Measurements from ENCODE around the gene ATP2A3. TPM values are rescaled to one million over a fixed set of nuclear protein-coding genes. Genes with fewer than 3 reads are reported as not detected.
"Not testable (repeated sequence)": the region's sequence is repeated elsewhere in the genome, so short reads cannot be mapped to it uniquely, and the experiment has no call there.

ATP2A3 gene
- total and polyA plus RNA-seq, 2 donors (not counting 3 experiments of a cell fraction or from before 2014, with no cell fraction given) = 0.37 to 0.55 TPM

DNA sequence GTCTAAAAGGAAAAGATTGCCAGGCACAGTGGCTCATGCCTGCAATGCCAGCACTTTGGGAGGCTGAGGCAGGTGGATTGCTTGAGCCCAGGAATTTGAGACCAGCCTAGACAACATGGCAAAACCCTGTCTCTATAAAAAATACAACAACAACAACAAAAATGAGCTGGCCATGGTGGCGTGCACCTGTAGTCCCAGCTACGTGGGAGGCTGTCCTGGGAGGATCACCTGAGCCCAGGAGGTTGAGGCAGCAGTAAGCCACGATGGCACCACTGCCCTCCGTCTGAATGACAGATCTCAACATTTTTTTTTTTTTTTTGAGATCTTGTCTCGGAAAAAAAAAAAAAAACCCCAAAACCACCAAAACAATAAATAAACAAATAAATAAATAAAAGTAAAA is 28.1 kb upstream of the ATP2A3 start:
- Histone ChIP-seq H3K9ac (replicated peaks; ENCODE audit: extremely low read depth, insufficient read depth, low read length) (no peak overlapping the region), H4K20me1 (replicated peaks; ENCODE audit: control insufficient read depth, extremely low read depth, insufficient read depth, low read length) (no peaks in the 10 kb centered on the region), H3K4me2 (ENCODE audit: insufficient read depth, low read length) (no peak overlapping the region), H3K4me3 (replicated peaks in 1 of 3; ENCODE audit: insufficient read depth in 1 of 3, low read depth in 1 of 3, low read length in 3 of 3) (no peak overlapping the region), H3K9me3 (replicated peaks; ENCODE audit: control insufficient read depth, insufficient read depth, low read length) (no peaks in the 10 kb centered on the region), H3K27ac (ENCODE audit: insufficient read depth, low read depth, low read length) (no peak overlapping the region), H2AFZ (ENCODE audit: low read depth, low read length) (no peak overlapping the region), H3K27me3 (ENCODE audit: control insufficient read depth in 2 of 2, insufficient read depth in 2 of 2, low read length in 2 of 2) (peaks cover 2 to 4% of the 10 kb centered on the region in 2 experiments), H3K4me1 (ENCODE audit: control insufficient read depth, extremely low read depth, insufficient read depth, low read length) (no peaks in the 10 kb centered on the region), H3K9me1 (replicated peaks; ENCODE audit: control insufficient read depth, extremely low read depth, insufficient read depth, low read length) (no peaks in the 10 kb centered on the region), H3K79me2 (ENCODE audit: control insufficient read depth, insufficient read depth, low read length) (no peaks in the 10 kb centered on the region), H3K36me3 (ENCODE audit: control insufficient read depth in 2 of 2, extremely low read depth in 1 of 2, insufficient read depth in 2 of 2, low read length in 2 of 2) (no peaks in the 10 kb centered on the region)
- ChIA-PET CTCF (no interaction called here), POLR2A (no interaction called here)
- TF ChIP-seq EZH2 (IDR thresholded peaks at IDR 0.05; ENCODE audit: borderline replicate concordance, low read depth, low read length, severe bottlenecking) (no peak), GATA2 (IDR thresholded peaks at IDR 0.05; ENCODE audit: insufficient read depth, insufficient read length, low read depth, low read length) (no peak), POLR2AphosphoS5 (IDR thresholded peaks at IDR 0.05; ENCODE audit: insufficient read depth, low read depth, low read length) (no peak), JUN (IDR thresholded peaks at IDR 0.05; ENCODE audit: borderline replicate concordance, insufficient read depth, insufficient read length, low read depth) (no peak), MAX (IDR thresholded peaks at IDR 0.05; ENCODE audit: insufficient read depth, insufficient read length) (no peak)
- TF ChIP-seq, protein P1, sequence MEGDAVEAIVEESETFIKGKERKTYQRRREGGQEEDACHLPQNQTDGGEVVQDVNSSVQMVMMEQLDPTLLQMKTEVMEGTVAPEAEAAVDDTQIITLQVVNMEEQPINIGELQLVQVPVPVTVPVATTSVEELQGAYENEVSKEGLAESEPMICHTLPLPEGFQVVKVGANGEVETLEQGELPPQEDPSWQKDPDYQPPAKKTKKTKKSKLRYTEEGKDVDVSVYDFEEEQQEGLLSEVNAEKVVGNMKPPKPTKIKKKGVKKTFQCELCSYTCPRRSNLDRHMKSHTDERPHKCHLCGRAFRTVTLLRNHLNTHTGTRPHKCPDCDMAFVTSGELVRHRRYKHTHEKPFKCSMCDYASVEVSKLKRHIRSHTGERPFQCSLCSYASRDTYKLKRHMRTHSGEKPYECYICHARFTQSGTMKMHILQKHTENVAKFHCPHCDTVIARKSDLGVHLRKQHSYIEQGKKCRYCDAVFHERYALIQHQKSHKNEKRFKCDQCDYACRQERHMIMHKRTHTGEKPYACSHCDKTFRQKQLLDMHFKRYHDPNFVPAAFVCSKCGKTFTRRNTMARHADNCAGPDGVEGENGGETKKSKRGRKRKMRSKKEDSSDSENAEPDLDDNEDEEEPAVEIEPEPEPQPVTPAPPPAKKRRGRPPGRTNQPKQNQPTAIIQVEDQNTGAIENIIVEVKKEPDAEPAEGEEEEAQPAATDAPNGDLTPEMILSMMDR (IDR thresholded peaks at IDR 0.05; ENCODE audit: extremely low read depth in 1 of 2, insufficient read depth in 1 of 2, low read depth in 1 of 2, low read length in 2 of 2) = no peak
- DNase-seq (ENCODE audit: low read depth, low spot score) (no peak), FAIRE-seq (no peak)
- intact Hi-C loops (cut with micrococcal nuclease) = no loop called here
- no TSS peak for BruUV-seq (replicated peaks)
- dilution Hi-C loops (cut with MboI; ENCODE audit: extremely low pct_ligation_motif_present, low sequenced_read_pairs) = no loop called here

GRCh38 chr17:3991699-3992098 is 27.5 kb upstream of the ATP2A3 start:
- H4K20me1 ChIP-seq (replicated peaks; ENCODE audit: control insufficient read depth, extremely low read depth, insufficient read depth, low read length); CTCF ChIA-PET; H3K27me3 ChIP-seq (ENCODE audit: control insufficient read depth in 2 of 2, insufficient read depth in 2 of 2, low read length in 2 of 2); BruUV-seq (replicated peaks); DNase-seq (ENCODE audit: low read depth, low spot score); H3K79me2 ChIP-seq (ENCODE audit: control insufficient read depth, insufficient read depth, low read length); intact Hi-C loops (cut with micrococcal nuclease); H3K4me3 ChIP-seq (replicated peaks in 1 of 3; ENCODE audit: insufficient read depth in 1 of 3, low read depth in 1 of 3, low read length in 3 of 3); dilution Hi-C loops (cut with MboI; ENCODE audit: extremely low pct_ligation_motif_present, low sequenced_read_pairs); H3K27ac ChIP-seq (ENCODE audit: insufficient read depth, low read depth, low read length); H3K9ac ChIP-seq (replicated peaks; ENCODE audit: extremely low read depth, insufficient read depth, low read length); FAIRE-seq; H3K4me2 ChIP-seq (ENCODE audit: insufficient read depth, low read length); H3K36me3 ChIP-seq (ENCODE audit: control insufficient read depth in 2 of 2, extremely low read depth in 1 of 2, insufficient read depth in 2 of 2, low read length in 2 of 2); H3K9me1 ChIP-seq (replicated peaks; ENCODE audit: control insufficient read depth, extremely low read depth, insufficient read depth, low read length); POLR2A ChIA-PET; H2AFZ ChIP-seq (ENCODE audit: low read depth, low read length); H3K4me1 ChIP-seq (ENCODE audit: control insufficient read depth, extremely low read depth, insufficient read depth, low read length); H3K9me3 ChIP-seq (replicated peaks; ENCODE audit: control insufficient read depth, insufficient read depth, low read length): not testable (repeated sequence)
